Lower leg skin (tissue), 4 donors: ENCODE data around the gene HUS1B. TPM values are rescaled to one million over a fixed set of nuclear protein-coding genes. Genes with fewer than 3 reads are reported as not detected.

Experiments
- DNase-seq, 2 donors: peaks; one replicate each; pipeline ENCODE4 v3.0.0-alpha.2; 2019; ENCODE audit warnings: low spot score in 2 of 2
- H3K4me3 ChIP-seq: fragments of 200-600 bp; sonication (generic); 2 replicates; pipeline ENCODE4 v1.5.1; 2017; ENCODE audit warnings: mild to moderate bottlenecking, low read depth; ENCODE audit not compliant: poor library complexity, severe bottlenecking
- POLR2A ChIP-seq, 2 donors: fragments of 450-650 bp; IDR thresholded peaks; one replicate each; pipeline ENCODE4 v1.6.1; 2016 to 2017; ENCODE audit warnings: antibody characterized with exemption in 2 of 2, mild to moderate bottlenecking in 1 of 2, moderate library complexity in 1 of 2
- WGBS, 2 donors: methylation state at CpG; one replicate each; pipeline ENCODE4 v1.1.5; 2018; 5-methylcytosine and 5-hydroxymethylcytosine counted together
- intact Hi-C: fragments of 100-400 bp; cut with DNase I; formaldehyde crosslinking; loops from one replicate; pipeline ENCODE4 v1.15.0; 2023; ENCODE audit warnings: low total_unique reads
- total RNA-seq, 4 donors: library from RNA; depleted of rRNA; stranded (reverse); fragments of >200 nt; gene quantifications; one replicate each; pipeline ENCODE4 v1.1.0, GENCODE V29; 2016
- TF ChIP-seq, protein P1 (sequence below), 3 donors: fragments of 450-650 bp; IDR thresholded peaks; one replicate each; pipeline ENCODE4 v1.5.1; 2016; ENCODE audit warnings: antibody characterized with exemption in 3 of 3, mild to moderate bottlenecking in 3 of 3, moderate library complexity in 2 of 3

The HUS1B gene
- total RNA-seq, 4 donors from 2014 or later: 0.49 to 1.5 (median 0.72) TPM; not detected in 1

GRCh38 chr6:683742-684440, 27.0 kb upstream of the HUS1B start:
- intact Hi-C loops: no loop called here
- H3K4me3 ChIP-seq: no peak overlapping the region
- WGBS, 2 donors: 44 to 48% methylated on average over 15 of the region's 15 CpGs
- TF ChIP-seq, protein P1, sequence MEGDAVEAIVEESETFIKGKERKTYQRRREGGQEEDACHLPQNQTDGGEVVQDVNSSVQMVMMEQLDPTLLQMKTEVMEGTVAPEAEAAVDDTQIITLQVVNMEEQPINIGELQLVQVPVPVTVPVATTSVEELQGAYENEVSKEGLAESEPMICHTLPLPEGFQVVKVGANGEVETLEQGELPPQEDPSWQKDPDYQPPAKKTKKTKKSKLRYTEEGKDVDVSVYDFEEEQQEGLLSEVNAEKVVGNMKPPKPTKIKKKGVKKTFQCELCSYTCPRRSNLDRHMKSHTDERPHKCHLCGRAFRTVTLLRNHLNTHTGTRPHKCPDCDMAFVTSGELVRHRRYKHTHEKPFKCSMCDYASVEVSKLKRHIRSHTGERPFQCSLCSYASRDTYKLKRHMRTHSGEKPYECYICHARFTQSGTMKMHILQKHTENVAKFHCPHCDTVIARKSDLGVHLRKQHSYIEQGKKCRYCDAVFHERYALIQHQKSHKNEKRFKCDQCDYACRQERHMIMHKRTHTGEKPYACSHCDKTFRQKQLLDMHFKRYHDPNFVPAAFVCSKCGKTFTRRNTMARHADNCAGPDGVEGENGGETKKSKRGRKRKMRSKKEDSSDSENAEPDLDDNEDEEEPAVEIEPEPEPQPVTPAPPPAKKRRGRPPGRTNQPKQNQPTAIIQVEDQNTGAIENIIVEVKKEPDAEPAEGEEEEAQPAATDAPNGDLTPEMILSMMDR (IDR thresholded peaks at IDR 0.05): no peak
- no peak for TF ChIP-seq POLR2A (IDR thresholded peaks at IDR 0.05)
- no peak for DNase-seq

DNA sequence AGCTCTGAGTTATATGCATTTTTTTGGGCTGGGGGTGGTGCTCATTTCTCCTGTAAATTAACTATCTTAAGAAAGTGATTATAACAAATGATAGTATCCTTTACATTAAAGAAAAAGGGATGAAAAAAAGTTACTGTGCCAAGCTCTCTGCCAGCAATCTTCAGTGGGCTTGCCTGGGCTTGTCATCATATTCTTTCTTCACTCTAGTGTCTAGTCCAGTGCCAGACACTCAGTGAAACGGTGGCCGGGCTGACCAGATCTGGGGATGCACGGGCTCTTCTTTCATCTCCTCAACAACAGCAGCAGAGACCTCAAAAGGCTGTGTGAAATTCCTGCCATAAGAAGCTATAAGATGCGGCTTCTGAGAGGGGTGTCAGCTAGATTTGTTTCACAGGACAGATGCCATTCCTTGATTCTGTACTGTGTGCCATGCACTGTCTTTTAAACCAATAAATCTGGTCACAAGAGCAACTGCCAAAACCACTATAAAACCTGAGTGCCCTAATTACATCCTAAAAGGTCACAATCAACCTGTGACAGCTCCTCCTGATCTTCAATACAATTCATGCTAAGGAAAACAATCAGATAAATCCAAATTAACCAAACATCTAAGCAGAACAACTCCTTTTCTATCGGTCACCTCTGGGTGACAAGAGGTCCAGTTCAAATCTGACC, 23.9 kb upstream of the HUS1B start:
- no peak for TF ChIP-seq POLR2A (IDR thresholded peaks at IDR 0.05)
- TF ChIP-seq, protein P1 (IDR thresholded peaks at IDR 0.05): no peak
- DNase-seq: no peak
- no peak overlapping the region for H3K4me3 ChIP-seq
- intact Hi-C loops: no loop called here
- WGBS, 2 donors: 79 to 84% methylated on average over 5 of the region's 5 CpGs

GRCh38 chr6:680251-680650, 23.4 kb upstream of the HUS1B start:
- H3K4me3 ChIP-seq: no peak overlapping the region
- 51 to 67% methylated on average over 2 of the region's 2 CpGs for WGBS, 2 donors
- no peak for TF ChIP-seq POLR2A (IDR thresholded peaks at IDR 0.05)
- TF ChIP-seq, protein P1 (IDR thresholded peaks at IDR 0.05): no peak
- intact Hi-C loops: no loop called here
- no peak for DNase-seq

DNA sequence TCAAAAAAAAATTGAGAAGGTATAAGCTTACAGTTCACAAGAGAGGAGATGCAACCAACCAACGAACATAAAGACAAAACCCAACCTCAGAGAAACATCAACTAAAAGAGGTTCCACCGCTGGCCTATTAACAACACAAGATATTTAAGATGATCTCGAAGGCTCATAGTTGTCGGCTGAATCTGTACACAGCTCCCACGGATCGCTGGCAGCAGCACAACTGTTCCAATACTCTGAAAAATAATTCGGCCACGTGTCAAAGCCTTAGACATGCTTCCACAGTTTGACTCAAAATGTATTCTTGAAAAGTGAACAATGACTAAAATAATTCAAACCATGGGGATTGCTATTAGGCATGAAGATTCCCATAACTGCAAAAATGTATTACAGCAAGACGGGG, 22.4 kb upstream of the HUS1B start:
- intact Hi-C loops: no loop called here
- WGBS, 2 donors: 78 to 84% methylated on average over 9 of the region's 9 CpGs

GRCh38 chr6:678520-678919, 21.6 kb upstream of the HUS1B start:
- TF ChIP-seq, protein P1 (IDR thresholded peaks at IDR 0.05): no peak
- no peak for TF ChIP-seq POLR2A (IDR thresholded peaks at IDR 0.05)
- DNase-seq: no peak
- intact Hi-C loops: no loop called here
- 69 to 84% methylated on average over 3 of the region's 3 CpGs for WGBS, 2 donors
- no peak overlapping the region for H3K4me3 ChIP-seq

More for the DNA sequence above, 22.4 kb upstream of the HUS1B start:
- no peak overlapping the region for H3K4me3 ChIP-seq
- no peak for TF ChIP-seq POLR2A (IDR thresholded peaks at IDR 0.05)
- TF ChIP-seq, protein P1 (IDR thresholded peaks at IDR 0.05): no peak
- DNase-seq: no peak
